NCI-H82 treated with DMSO at 0.1 percent for 48 hours (cell line): ENCODE data around the gene GRM8.

Experiments
- DNase-seq: peaks from one replicate; lab custom pipeline; 2025; ENCODE audit not compliant: unreplicated experiment; lab: John Stamatoyannopoulos, UW

Gene GRM8

DNA sequence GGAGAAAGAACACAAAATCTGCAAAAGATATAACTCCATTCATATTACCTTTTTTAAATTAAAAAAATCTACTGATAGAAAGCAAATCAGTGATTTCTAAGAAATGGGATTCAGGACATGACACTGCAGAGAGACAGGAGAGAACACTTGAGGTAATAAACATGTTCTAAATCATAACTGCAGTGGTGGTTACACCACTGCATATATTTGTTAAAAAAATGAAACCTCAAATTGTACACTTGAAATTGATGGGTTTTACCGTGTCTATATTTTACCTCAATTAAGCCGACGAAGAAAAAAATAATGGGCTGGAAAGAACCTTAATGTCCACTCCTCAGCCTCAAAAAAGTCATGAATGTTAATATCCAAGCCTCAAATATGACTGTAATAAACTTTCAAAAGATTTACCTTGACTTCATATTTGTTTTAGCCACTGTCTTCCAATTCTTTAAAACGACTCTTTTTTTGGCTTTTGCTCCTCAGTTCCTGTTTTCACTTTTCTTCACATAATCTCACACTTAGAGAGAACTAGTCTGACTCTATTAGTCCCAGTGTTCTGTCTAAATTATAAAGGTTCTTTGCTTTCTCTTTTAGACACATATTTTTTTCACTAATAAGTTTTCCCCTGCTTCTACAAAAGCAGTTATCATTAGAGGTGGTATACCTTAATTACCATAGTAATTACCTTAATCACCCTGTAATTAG is 502.4 kb downstream of the GRM8 start:
- no peak for DNase-seq

DNA sequence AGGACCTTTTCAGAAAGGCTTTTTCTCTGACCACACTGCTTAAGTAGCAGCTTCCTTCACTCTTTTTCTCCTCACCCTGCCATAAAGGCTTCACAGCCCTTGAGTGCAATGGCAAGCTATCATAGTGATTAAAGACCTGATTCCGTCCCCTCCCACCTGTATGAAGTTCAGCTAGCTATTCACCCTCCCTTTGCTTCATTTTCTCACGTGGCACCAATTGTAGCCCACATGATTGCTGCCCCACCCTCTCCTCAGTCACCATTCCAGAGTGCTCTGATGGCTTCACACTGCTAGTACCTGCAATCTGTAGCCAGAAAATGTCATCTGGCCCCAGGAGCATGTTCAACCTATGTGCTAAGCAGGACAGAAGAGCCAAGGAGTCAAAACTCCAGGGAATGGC is 523.8 kb downstream of the GRM8 start:
- DNase-seq: no peak

DNA sequence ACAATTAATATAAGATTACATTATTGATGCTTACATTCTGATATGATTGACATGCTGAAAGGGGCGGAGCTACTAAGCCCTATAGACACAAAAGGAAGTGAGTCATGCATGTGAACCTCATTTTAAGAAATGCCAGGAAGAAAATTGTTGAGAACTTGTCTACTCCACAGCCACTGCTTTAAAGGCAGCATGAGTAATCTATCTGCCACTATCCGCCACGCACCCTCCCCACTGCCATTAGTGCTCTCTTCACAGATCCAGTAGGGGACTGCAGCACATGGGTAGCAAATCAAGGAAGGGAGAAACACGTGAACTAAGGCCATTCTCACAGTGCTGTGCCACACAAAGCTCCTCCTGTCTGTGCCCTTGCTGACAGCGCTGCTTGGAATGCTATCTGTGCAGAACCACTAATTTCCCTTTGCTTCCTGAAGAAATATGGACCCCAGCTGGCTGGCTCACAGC is 524.8 kb downstream of the GRM8 start:
- no peak for DNase-seq

DNA sequence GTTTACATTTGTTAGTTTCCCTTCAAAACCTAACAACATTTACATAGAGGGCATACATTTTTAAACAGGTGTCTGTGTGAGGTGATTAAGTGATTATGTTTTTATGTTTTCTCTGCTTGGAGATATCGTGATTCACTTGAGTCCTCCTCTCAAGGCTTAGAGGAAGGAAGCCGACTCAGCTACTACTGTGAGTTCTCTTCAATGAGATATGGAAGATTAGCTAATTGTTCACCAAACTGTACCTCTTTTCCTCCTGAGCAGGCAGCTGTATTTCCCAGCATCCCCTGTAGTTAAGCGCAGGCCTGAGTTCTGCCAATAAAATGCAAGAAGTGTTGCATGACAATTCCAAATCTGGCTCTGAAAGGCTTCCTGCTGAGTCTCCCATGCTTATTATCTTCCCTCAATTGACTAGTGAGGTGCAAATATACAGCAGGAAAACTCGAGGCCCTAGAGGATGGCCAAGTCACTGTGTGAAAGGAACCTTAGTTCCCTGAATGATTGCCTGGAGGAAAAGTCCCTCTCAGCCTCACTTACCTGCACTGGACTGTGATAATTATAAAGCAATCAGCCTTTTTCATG is 528.7 kb downstream of the GRM8 start:
- no peak for DNase-seq

DNA sequence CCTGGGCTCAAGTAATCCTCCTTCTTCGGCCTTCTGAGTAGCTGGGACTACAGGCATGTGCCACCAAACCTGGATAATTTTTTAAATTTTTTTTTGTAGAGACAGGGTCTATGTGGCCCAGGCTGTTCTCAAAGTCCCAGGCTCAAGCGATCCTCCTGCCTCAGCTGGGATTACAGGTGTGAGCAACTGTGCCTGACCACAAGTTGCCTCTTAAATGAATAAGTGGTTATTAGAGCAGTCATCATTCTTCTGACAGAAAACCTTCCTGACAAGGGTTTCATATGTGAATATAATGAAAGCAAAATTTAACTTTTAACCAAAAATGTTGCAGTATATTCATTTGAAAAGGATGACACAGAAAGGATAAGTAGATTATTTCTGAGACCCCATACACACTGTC is 532.5 kb downstream of the GRM8 start:
- DNase-seq: no peak

DNA sequence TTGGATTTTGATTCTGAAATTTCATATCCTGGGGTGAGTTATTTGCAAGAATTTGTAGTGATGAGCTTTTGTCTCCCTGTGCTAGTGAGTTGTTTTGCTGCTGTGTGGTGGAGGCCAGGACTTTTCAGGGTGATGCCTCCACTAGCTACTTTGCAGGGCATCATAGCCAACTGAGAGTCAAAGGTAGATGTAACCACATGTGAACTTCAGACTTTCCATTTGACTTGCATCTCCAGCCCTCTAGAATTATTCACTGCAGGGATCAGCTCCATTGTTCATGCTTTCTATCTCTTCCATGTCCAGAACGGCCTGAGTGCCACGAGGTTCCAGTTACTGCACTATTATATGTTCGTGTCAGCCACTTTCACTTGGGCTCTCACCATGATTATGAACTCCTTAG is 534.3 kb downstream of the GRM8 start:
- DNase-seq: no peak

DNA sequence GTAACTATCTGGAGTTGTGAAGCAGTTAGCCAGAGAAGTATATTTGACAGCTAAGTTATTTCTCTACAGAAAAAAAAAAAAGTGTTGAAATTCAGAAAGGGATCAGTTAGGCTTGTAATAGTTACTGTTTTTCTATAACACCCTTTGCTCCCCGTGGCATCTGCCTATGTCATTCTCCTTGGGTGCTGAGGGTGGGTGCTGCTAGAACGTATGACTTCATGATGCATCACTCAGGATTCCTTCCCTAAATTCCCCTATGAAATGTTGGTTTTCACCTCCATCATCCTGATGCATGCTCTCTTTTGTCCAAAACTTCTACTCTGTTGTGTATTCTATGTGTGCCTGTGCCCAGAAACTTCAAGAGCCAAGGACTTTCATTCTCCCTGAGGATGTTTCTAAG is 536.4 kb downstream of the GRM8 start:
- no peak for DNase-seq

DNA sequence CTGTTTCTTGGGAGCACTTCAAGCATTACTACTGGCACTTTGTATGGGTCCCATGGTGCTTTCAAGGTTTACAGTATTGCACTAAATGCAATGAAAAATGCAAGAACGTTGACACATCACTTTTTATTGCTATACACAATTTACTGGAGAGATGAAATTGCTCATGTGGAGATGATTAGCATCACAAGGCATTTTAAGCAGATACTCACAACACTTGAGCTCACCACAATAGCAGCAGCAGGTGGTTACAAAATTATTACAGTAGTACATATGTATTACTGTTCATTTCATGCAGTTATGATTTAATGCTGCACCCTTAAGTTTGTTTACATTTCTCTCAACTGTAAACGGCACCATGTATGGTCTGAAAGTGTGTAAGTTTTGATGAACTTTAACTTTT is 537.7 kb downstream of the GRM8 start:
- DNase-seq: no peak

DNA sequence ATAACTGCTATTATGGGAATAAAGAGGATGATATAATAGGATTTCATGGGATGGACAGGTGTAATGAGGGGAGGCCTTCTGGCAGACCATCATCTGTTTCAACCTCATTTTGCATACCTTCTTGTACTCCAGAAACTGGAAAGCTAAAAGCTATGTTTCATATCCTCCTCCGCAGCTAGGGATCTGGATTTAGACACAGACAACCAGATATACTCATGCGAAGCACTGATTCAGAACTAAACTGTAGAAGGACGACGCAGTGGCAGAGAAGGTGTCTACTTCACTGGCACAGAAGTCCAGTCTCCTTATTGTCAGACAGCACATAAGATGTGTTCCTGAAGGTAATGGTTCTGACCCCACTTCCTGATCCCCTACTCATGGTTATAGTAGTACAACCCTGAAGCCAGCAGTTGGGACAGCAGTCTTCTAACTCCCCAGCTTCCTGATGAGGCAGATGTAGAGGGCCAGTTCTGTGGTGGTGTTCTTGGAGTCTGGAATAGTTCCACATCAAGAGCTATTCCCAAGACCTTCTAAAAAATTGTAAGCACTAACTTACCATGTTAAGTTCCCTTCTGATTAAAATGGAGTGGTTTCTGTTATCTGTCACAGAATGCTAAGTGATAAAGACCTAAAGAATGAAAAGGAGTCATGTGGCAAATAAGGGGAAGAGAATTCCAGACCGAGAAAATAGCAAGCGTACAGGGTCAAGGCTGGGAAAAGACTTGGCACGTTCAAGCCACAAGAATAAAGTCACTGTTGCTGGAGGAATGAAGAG is 550.3 kb downstream of the GRM8 start:
- peak; percentile 32 for DNase-seq

DNA sequence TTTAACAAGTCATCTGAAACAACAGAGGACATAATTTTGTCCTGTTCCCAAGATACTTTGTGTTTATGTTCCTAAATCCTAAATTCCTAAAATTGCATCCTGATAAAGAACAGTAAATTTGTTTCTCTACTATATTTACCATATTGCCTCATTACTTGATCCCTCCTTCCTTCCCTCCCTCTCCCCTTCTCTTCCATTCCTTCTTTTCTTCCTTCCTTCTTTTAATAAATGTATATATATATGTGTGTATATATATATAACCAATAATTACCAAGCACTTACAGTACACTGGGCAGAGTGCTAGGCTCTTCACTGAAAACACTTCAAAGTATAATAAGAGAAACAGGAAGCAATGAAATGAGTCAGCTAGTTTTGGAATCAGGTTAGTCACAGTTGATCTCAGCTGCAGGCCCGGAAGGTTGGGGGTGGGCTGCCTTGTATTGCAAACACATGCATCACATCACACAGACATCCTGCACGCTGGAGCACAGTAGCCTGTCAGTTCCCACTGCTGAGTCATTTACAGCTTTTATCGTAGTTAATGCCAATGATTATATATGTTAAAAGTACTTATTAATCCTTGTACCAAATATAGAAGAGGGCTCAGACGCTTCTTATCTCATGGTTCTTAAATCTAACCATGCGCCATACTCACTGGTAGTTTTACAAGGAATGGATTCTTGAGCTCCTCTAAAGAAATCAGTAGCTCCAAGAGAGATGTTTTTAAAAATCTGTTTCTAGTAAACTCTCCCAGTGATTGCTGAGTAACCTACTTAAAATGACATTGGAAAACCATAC is 551.7 kb downstream of the GRM8 start:
- peak; percentile 53 for DNase-seq

DNA sequence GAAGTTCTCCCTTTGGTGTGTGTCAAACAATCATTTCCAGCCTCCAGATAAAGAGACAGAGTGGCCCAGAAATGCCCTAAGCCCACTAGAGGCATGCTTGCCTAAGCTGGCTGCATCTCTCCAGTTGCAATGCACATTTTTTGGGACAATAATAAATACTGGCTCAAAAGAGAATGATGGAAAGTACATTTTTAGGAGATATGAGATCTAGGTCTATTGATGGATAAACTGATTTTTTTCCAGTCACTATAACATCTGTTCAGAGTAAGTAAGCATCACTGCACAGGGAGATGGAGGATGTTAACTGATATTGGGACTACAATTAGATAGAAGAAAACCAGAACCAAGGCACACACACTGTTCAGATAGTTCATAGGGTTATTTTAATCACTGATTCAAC is 553.0 kb downstream of the GRM8 start:
- DNase-seq: peak; percentile 16

DNA sequence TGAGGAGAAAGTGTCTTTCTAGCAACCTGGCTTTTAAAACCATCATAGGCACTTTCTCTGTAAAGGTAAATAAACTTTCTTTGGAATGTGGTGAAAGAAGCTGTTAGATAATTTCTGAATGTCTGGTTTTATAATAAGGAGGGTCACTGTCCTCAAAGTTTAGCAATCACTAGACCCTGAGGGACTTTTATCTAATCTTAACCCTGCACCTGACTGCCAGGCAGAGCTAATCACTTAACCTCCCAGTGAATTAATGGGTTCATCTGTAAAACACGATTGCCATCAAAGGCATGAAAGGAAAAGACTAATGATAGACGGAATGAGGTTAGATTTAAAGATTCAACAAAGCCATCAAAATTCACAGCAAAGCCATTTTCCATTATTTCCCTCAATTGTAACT is 553.8 kb downstream of the GRM8 start:
- DNase-seq: peak; percentile 41

DNA sequence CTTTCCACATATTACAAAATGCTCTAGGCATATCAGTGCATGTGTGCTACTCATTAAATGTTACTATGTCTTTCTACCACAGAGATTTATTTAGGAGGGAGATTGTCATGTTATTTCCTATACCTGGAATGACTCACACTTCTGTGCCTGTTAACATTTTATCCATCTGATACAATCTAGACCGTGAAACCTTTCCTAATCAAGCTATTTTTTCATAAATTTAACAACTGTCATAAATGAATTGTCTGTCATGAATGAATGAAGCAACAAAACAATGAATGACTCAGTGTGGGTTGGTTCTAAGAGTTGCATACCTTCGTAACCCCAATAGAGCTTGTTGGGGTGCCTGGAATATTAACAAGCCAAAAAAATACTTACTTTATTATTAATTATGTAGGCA is 554.3 kb downstream of the GRM8 start:
- DNase-seq: no peak

DNA sequence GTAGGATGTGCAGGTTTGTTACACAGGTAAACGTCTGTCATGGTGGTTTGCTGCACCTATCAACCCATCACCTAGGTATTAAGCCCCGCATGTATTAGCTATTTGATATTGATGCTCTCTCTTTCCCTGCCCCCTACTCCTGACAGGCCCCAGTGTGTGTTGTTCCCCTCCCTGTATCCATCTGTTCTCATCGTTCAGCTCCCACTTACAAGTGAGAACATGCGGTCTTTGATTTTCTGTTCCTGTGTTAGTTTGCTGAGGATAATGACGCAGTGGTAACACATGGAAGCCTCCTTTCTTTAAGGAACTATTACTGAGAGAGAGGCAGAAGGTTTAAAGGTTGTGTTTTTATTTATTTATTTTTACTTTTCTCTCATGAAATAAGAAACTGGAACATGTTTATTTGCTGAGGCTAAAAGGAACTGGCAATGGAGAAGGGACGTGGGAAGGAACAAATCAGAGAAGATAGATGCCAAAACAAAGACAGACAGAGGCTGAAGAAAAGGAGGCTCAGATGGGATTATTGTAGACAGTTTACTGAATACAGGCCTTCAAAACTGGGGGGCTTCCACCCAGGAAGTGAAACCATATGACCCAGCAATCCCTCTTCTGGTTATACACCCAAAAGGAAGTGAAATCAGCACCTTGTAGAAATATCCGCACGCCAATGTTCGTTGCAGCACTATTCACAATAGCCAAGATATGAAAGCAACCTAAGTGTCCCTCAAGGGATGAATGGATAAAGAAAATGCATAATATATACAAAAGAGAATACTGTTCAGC is 556.3 kb downstream of the GRM8 start:
- DNase-seq: peak; percentile 86

DNA sequence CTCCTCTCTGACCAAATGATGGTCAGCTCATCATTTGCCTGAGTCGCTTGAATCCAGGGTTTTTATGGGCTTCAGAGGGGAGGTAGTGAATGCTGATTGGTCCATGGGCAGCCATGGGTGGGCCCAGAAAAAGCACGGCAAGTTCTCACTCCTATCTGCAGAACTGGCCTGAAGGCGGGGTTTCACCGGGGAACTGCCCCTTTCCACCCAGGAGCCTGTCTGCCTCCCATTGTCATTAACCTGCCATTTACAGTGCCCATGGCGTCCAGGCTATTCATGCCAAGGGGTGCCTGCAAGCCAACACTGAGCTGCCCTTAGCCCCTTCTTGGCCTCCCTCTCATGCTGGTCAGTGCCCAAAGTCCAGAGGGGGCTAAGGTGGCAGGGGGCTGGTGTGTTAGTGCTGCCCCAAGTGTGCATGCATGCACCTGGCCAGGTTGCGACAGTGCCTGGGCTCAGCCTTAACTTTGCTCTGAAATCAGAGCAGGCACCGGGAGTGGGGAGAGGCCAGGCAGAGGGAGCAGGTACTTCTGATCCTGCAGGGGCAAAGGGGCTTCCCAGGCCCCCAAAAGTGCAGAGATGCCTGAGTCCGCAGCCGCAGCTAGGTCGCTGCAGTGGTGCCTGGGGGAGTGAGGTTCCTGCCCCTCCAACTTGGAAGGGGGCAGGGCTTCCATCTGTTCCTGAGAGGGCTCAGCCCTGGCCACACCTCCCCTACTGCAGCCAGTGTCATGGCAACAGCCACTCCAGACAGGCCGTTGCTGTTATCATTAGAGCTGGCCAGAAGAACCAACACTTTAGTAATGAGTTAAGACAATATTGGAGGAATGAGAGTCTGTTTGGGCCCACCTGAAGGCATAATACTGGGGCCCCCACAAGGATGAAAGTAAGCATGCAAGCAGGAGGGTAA is 561.6 kb downstream of the GRM8 start:
- no peak for DNase-seq

DNA sequence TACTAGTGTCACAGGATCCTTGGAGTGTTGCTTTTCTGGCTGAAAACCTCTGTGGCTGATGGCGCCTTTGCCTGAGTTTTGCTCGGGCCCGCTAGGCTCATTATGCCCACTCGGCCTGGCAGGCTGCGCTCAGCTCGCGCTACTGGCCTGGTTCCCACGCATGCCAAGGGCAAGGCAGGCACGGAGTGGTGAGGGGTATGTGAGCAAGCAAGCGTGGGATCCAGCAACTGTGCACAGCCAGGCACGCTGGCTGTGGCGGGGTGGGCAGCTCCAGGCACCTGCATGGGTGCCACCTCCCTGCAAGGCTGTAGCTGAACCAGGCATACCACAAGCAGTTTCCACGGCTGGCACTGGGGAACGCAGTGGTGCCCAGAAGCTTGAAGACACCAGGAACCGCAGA is 562.6 kb downstream of the GRM8 start:
- DNase-seq: no peak

DNA sequence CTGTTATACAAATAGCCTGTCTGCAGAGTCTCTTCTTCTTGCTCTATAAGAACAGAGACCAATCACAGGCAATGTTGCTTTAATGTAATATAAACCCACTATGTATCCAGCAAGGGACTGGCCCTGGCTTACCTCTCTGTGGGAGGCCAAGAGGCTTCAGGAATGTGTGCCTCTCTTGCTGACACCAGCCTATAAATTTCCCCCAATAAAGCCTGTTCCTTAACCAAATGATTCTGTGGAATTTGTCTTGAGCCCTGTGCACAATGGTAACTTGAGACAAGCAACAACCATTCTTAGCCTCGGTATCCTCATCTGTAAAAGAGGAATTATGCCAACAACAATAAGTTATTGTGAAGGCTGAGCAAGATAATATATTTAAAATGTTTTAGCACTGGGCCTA is 563.7 kb downstream of the GRM8 start:
- DNase-seq: no peak

DNA sequence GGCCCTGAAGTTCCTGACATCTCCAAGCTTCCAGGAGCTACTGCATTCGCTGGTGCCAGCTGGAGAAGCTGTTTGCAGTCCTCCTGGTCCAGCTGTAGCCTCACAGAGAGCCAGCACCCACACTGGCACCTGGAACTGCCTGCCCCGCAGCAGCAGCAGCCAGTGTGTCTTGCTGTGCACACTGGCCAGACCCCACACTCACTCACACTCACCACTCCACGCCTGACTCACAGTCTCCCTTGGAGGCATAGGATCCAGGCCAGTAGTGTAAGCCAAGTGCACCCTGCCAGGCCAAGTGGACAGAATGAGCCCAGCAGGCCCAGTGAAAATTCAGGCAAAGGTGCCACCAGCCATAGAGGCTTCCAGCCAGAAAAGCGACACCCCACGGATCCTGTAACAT is 566.3 kb downstream of the GRM8 start:
- no peak for DNase-seq

DNA sequence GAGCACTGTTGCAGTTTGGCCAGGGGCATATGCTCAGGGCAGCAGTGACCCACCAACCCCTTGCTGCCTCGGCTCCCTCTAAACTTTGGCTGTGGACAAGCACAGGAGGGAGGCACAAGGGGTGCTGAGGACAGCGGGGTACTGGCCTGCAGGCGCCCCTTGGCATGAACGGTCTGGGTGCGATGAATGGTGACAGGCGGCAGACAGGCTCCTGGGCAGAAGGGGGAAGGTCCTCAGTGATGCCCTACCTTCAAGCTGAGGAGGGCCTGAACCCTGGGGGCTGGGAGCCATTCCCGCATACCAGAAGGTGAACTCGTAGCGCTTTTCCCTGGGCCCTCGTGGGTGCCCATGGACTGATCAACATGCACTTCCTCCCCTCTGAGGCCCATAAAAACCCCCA is 567.1 kb downstream of the GRM8 start:
- no peak for DNase-seq
